Pancreas (tissue), 10 donors: ENCODE data around the gene CRAMP1. TPM values are rescaled to one million over a fixed set of nuclear protein-coding genes. Genes with fewer than 3 reads are reported as not detected.

Experiments used
- ATAC-seq, 4 donors: fragments of 200-7000 bp; cut with Tn5 transposase; one replicate each; pipeline versions ENCODE4 v1.8.0 to v1.9.1; 2020; ENCODE audit warnings: mild to moderate bottlenecking in 4 of 4, moderate library complexity in 4 of 4
- DNase-seq, 6 donors: peaks; one replicate each; pipeline ENCODE4 v3.0.0-alpha.2; 2020
- FAIRE-seq: peaks from 2 replicates; lab custom pipeline; 2012; peaks lifted over from hg19 to GRCh38; lab: Jason Lieb, UNC
- H3K27ac ChIP-seq, 4 donors: fragments of 200-600 bp; sonication (generic); 1 replicate in 3 of 4; 2 replicates in 1 of 4; pipeline versions ENCODE4 v1.5.0 to v1.8.0; 2020
- H3K27me3 ChIP-seq, 4 donors: fragments of 200-600 bp; one replicate each; pipeline ENCODE4 v1.8.0; 2021
- H3K36me3 ChIP-seq, 3 donors: fragments of 200-600 bp; sonication (generic) in 1 of 3; one replicate each; pipeline versions ENCODE4 v1.5.0 to v1.8.0; 2020 to 2021
- H3K4me1 ChIP-seq, 3 donors: fragments of 200-600 bp; one replicate each; pipeline ENCODE4 v1.8.0; 2021
- H3K4me3 ChIP-seq, 4 donors: fragments of 200-600 bp; sonication (generic) in 2 of 4; one replicate each; pipeline versions ENCODE4 v1.5.0 to v1.8.0; 2020 to 2021
- H3K9me3 ChIP-seq, 4 donors: fragments of 200-600 bp; one replicate each; pipeline ENCODE4 v1.8.0; 2021
- CTCF ChIP-seq, 4 donors: fragments of 200-600 bp; sonication (generic) in 3 of 4; IDR thresholded peaks; one replicate each; pipeline versions ENCODE4 v1.5.0 to v1.8.0; 2021; ENCODE audit warnings: antibody characterized with exemption in 4 of 4
- WGBS, 2 donors: extraction: QIAGEN DNeasy Blood & Tissue Kit; methylation state at CpG; one replicate each; pipeline ENCODE4 v1.1.7; 2013; 5-methylcytosine and 5-hydroxymethylcytosine counted together
- intact Hi-C, 3 donors: fragments of 100-400 bp; cut with DNase I; formaldehyde crosslinking; loops; one replicate each; pipeline versions ENCODE4 v1.11.1 to v1.14.2; 2022
- polyA plus RNA-seq, 2 donors: library from polyadenylated mRNA; stranded (reverse); fragments of 200-250 nt; gene quantifications; one replicate each; pipeline ENCODE4 v1.2.3, GENCODE V29; 2013
- total RNA-seq, 6 donors: library from RNA; stranded (reverse); fragmentation: NEBNext Ultra II Directional in 4 of 6; extraction: Animal tissue kit (Norgen Biotek cat#: 25700) in 4 of 6; gene quantifications; one replicate each; pipeline versions ENCODE4 v1.2.1 to v1.2.4, GENCODE V29; 2021 to 2023
- donor health status: healthy with polysubstance abuse.
- donor health status: DM: no; HTN: no; CAD: no; lungs with moderate emphysema.
- donor health status: DM: no; HTN: no; CAD: no.
- donor health status: control.
- donor health status: control.
- donor health status: Bipolar disorder and iron deficiency.
- donor health status: DM: yes; HTN: yes; CAD: no.
- donor health status: DM: no; HTN: no; CAD: no.
- donor health status: DM: no; HTN: no; CAD: no.
- donor health status: DM: yes; HTN: yes; CAD: no.

The CRAMP1 gene
- total and polyA plus RNA-seq, 8 donors, result 4.6 to 16.2 (median 7.2) TPM

GRCh38 chr16:1723450-1724147 lies 111.4 kb downstream of the CRAMP1 start:
- WGBS, 2 donors, result 40% methylated on average over 6 of the region's 6 CpGs

GRCh38 chr16:1724491-1724890 lies 112.3 kb downstream of the CRAMP1 start:
- Histone ChIP-seq H3K4me3 (no peak overlapping the region), H3K36me3 (peaks cover 0 to 7% (median 0%) of the 10 kb centered on the region in 3 donors), H3K27ac (no peak overlapping the region), H3K4me1 (peaks cover 0 to 17% (median 0%) of the 10 kb centered on the region in 3 donors), H3K27me3 (no peaks in the 10 kb centered on the region), H3K9me3 (no peaks in the 10 kb centered on the region)
- WGBS, 2 donors, result 91% methylated on average over 12 of the region's 12 CpGs
- no peak for ATAC-seq
- no peak for DNase-seq
- intact Hi-C loops, result no loop called here
- no peak for TF ChIP-seq CTCF (IDR thresholded peaks at IDR 0.05)
- no peak for FAIRE-seq

More at GRCh38 chr16:1723450-1724147, 111.4 kb downstream of the CRAMP1 start:
- peak; percentile 67 to 81 (median 72) for TF ChIP-seq CTCF (IDR thresholded peaks at IDR 0.05)
- H3K4me1 ChIP-seq, result peaks cover 0 to 17% (median 0%) of the 10 kb centered on the region in 3 donors
- peak; percentile 49 to 74 (median 67) for ATAC-seq
- peak in 1 of 6 donors; percentile 45 for DNase-seq
- FAIRE-seq, result no peak
- no peak overlapping the region for H3K4me3 ChIP-seq
- no peaks in the 10 kb centered on the region for H3K36me3 ChIP-seq
- no peaks in the 10 kb centered on the region for H3K27me3 ChIP-seq
- intact Hi-C loops, result no loop called here
- H3K27ac ChIP-seq, result peak overlapping the region in 1 of 4 donors; percentile 71
- H3K9me3 ChIP-seq, result no peaks in the 10 kb centered on the region

GRCh38 chr16:1726661-1727502 lies 114.7 kb downstream of the CRAMP1 start:
- H3K36me3 ChIP-seq, result peaks cover 0 to 7% (median 0%) of the 10 kb centered on the region in 3 donors
- peaks cover 0 to 14% (median 0%) of the 10 kb centered on the region in 3 donors for H3K4me1 ChIP-seq
- no peaks in the 10 kb centered on the region for H3K9me3 ChIP-seq
- intact Hi-C loops, result no loop called here
- no peak for TF ChIP-seq CTCF (IDR thresholded peaks at IDR 0.05)
- DNase-seq (no peak), ATAC-seq (no peak), FAIRE-seq (no peak)
- WGBS, 2 donors, result 92 to 93% methylated on average over 32 of the region's 32 CpGs
- no peaks in the 10 kb centered on the region for H3K27me3 ChIP-seq
- no peak overlapping the region for H3K27ac ChIP-seq
- H3K4me3 ChIP-seq, result no peak overlapping the region

Other genes with a start within 250 kb of the CRAMP1 start
- 10 to 100 TPM in 3 of 6 donors, 1 to 10 TPM in 3; 4.4 to 22.1 (median 10.2) TPM for gene UNKL, start 197.7 kb upstream of the CRAMP1 start, total RNA-seq
- gene UNKL, start 197.7 kb upstream of the CRAMP1 start, polyA plus RNA-seq, result 10 to 100 TPM in 1 of 2 donors, 1 to 10 TPM in 1; 7.6 to 15.2 TPM
- gene UQCC4, start 191.6 kb upstream of the CRAMP1 start, total RNA-seq, result 1 to 10 TPM; 2.2 to 4.7 (median 4.3) TPM
- gene UQCC4, start 191.6 kb upstream of the CRAMP1 start, polyA plus RNA-seq, result 10 to 100 TPM in 1 of 2 donors, 1 to 10 TPM in 1; 8.3 to 14.4 TPM
- under 1 TPM in 2 of 6 donors, not detected in 4; 0.16 to 0.23 TPM for gene PERCC1, start 181.3 kb upstream of the CRAMP1 start, total RNA-seq
- gene PERCC1, start 181.3 kb upstream of the CRAMP1 start, polyA plus RNA-seq, result not detected
- 1 to 10 TPM in 3 of 6 donors, under 1 TPM in 3; 0.59 to 3.2 (median 1.2) TPM for gene CCDC154, start 167.8 kb upstream of the CRAMP1 start, total RNA-seq
- gene CCDC154, start 167.8 kb upstream of the CRAMP1 start, polyA plus RNA-seq, result 1 to 10 TPM; 7.7 to 7.8 TPM
- 10 to 100 TPM; 31.0 to 56.1 (median 34.3) TPM for gene CLCN7, start 137.3 kb upstream of the CRAMP1 start, total RNA-seq
- 10 to 100 TPM; 41.9 to 91.2 TPM for gene CLCN7, start 137.3 kb upstream of the CRAMP1 start, polyA plus RNA-seq
- gene PTX4, start 123.4 kb upstream of the CRAMP1 start, total RNA-seq, result not detected
- not detected for gene PTX4, start 123.4 kb upstream of the CRAMP1 start, polyA plus RNA-seq
- gene TELO2, start 119.0 kb upstream of the CRAMP1 start, total RNA-seq, result 10 to 100 TPM; 11.7 to 22.9 (median 17.5) TPM
- 10 to 100 TPM; 65.9 to 98.7 TPM for gene TELO2, start 119.0 kb upstream of the CRAMP1 start, polyA plus RNA-seq
- 1 to 10 TPM; 2.4 to 9.6 (median 4.6) TPM for gene TMEM204, start 78.7 kb upstream of the CRAMP1 start, total RNA-seq
- 1 to 10 TPM; 8.8 to 9.8 TPM for gene TMEM204, start 78.7 kb upstream of the CRAMP1 start, polyA plus RNA-seq
- gene IFT140, start 288 bp upstream of the CRAMP1 start, total RNA-seq, result 10 to 100 TPM in 5 of 6 donors, 1 to 10 TPM in 1; 7.8 to 20.7 (median 10.4) TPM
- 10 to 100 TPM; 18.3 to 24.3 TPM for gene IFT140, start 288 bp upstream of the CRAMP1 start, polyA plus RNA-seq
- 10 to 100 TPM; 21.7 to 49.3 (median 32.4) TPM for gene JPT2, start 65.9 kb downstream of the CRAMP1 start, total RNA-seq
- 10 to 100 TPM; 13.5 to 22.2 TPM for gene JPT2, start 65.9 kb downstream of the CRAMP1 start, polyA plus RNA-seq
- 10 to 100 TPM; 25.5 to 51.8 (median 40.1) TPM for gene MAPK8IP3, start 93.8 kb downstream of the CRAMP1 start, total RNA-seq
- 100 to 1,000 TPM in 1 of 2 donors, 10 to 100 TPM in 1; 94.9 to 244 TPM for gene MAPK8IP3, start 93.8 kb downstream of the CRAMP1 start, polyA plus RNA-seq
- gene NME3, start 159.2 kb downstream of the CRAMP1 start, total RNA-seq, result 10 to 100 TPM; 27.4 to 37.8 (median 30.4) TPM
- gene NME3, start 159.2 kb downstream of the CRAMP1 start, polyA plus RNA-seq, result 100 to 1,000 TPM; 232 to 297 TPM
- 1 to 10 TPM; 4.7 to 10.0 (median 6.8) TPM for gene EME2, start 160.4 kb downstream of the CRAMP1 start, total RNA-seq
- 10 to 100 TPM; 18.4 to 37.9 TPM for gene EME2, start 160.4 kb downstream of the CRAMP1 start, polyA plus RNA-seq
- 10 to 100 TPM; 42.4 to 74.5 (median 54.7) TPM for gene MRPS34, start 160.8 kb downstream of the CRAMP1 start, total RNA-seq
- gene MRPS34, start 160.8 kb downstream of the CRAMP1 start, polyA plus RNA-seq, result 10 to 100 TPM; 76.0 to 84.1 TPM
- 10 to 100 TPM; 19.2 to 41.3 (median 37.2) TPM for gene SPSB3, start 170.2 kb downstream of the CRAMP1 start, total RNA-seq
- gene SPSB3, start 170.2 kb downstream of the CRAMP1 start, polyA plus RNA-seq, result 100 to 1,000 TPM; 161 to 223 TPM
- gene NUBP2, start 170.6 kb downstream of the CRAMP1 start, total RNA-seq, result 10 to 100 TPM; 20.4 to 42.5 (median 25.6) TPM
- gene NUBP2, start 170.6 kb downstream of the CRAMP1 start, polyA plus RNA-seq, result 10 to 100 TPM; 55.7 to 58.8 TPM
- gene IGFALS, start 181.3 kb downstream of the CRAMP1 start, total RNA-seq, result 1 to 10 TPM; 1.0 to 3.8 (median 2.3) TPM
- gene IGFALS, start 181.3 kb downstream of the CRAMP1 start, polyA plus RNA-seq, result 1 to 10 TPM; 4.4 to 8.2 TPM
- 10 to 100 TPM; 26.6 to 39.5 (median 34.6) TPM for gene HAGH, start 214.5 kb downstream of the CRAMP1 start, total RNA-seq
- gene HAGH, start 214.5 kb downstream of the CRAMP1 start, polyA plus RNA-seq, result 10 to 100 TPM; 57.9 to 63.7 TPM
- gene FAHD1, start 214.8 kb downstream of the CRAMP1 start, total RNA-seq, result 10 to 100 TPM in 3 of 6 donors, 1 to 10 TPM in 3; 5.1 to 14.4 (median 10.2) TPM
- 10 to 100 TPM; 12.4 to 12.7 TPM for gene FAHD1, start 214.8 kb downstream of the CRAMP1 start, polyA plus RNA-seq